ENCODE data around the gene C10orf71.

C10orf71 gene

GRCh38 chr10:49360271-49361177, 61.6 kb downstream of the C10orf71 start:
- DNase-seq (ENCODE audit: low read depth in 2 of 2), result no peak

- no peak for DNase-seq (ENCODE audit: low read depth in 2 of 2)
These were observed 62.2 kb downstream of the C10orf71 start for GRCh38 chr10:49361178-49361554.

- no peak for DNase-seq (ENCODE audit: low read depth in 2 of 2)
These were observed 63.0 kb downstream of the C10orf71 start for GRCh38 chr10:49361735-49362568.

GRCh38 chr10:49362596-49363260, 63.8 kb downstream of the C10orf71 start:
- no peak for DNase-seq (ENCODE audit: low read depth in 2 of 2)

GRCh38 chr10:49363309-49364031, 64.5 kb downstream of the C10orf71 start:
- no peak for DNase-seq (ENCODE audit: low read depth in 2 of 2)

GRCh38 chr10:49364051-49364450, 65.1 kb downstream of the C10orf71 start:
- DNase-seq (ENCODE audit: low read depth in 2 of 2), result no peak

- DNase-seq (ENCODE audit: low read depth in 2 of 2), result no peak
These were observed 65.8 kb downstream of the C10orf71 start for GRCh38 chr10:49364747-49365146.

- no peak for DNase-seq (ENCODE audit: low read depth in 2 of 2)
These were observed 66.3 kb downstream of the C10orf71 start for GRCh38 chr10:49365275-49365674.

GRCh38 chr10:49365675-49366415, 66.9 kb downstream of the C10orf71 start:
- no peak for DNase-seq (ENCODE audit: low read depth in 2 of 2)

- no peak for DNase-seq (ENCODE audit: low read depth in 2 of 2)
These were observed 67.5 kb downstream of the C10orf71 start for GRCh38 chr10:49366460-49366859.

GRCh38 chr10:49367600-49367999, 68.6 kb downstream of the C10orf71 start:
- DNase-seq (ENCODE audit: low read depth in 2 of 2), result no peak

- no peak for DNase-seq (ENCODE audit: low read depth in 2 of 2)
These were observed 69.3 kb downstream of the C10orf71 start for GRCh38 chr10:49368256-49368655.

- no peak for DNase-seq (ENCODE audit: low read depth in 2 of 2)
These were observed 70.5 kb downstream of the C10orf71 start for GRCh38 chr10:49369216-49370162.

GRCh38 chr10:49370326-49371100, 71.5 kb downstream of the C10orf71 start:
- DNase-seq (ENCODE audit: low read depth in 2 of 2), result no peak

GRCh38 chr10:49371967-49372366, 73.0 kb downstream of the C10orf71 start:
- no peak for DNase-seq (ENCODE audit: low read depth in 2 of 2)

GRCh38 chr10:49373361-49373760, 74.4 kb downstream of the C10orf71 start:
- DNase-seq (ENCODE audit: low read depth in 2 of 2), result no peak

- no peak for DNase-seq (ENCODE audit: low read depth in 2 of 2)
These were observed 75.8 kb downstream of the C10orf71 start for GRCh38 chr10:49374740-49375139.

GRCh38 chr10:49375611-49376010, 76.6 kb downstream of the C10orf71 start:
- no peak for DNase-seq (ENCODE audit: low read depth in 2 of 2)

Measured in stimulated activated CD4-positive, alpha-beta T cell treated with anti-CD3 and anti-CD28 coated beads, Interleukin-12 subunit alpha, Interleukin-12 subunit beta, amount 100 ng/mL, for 24 hours (primary cell).